HG02938 (cell line): ENCODE data around the gene CDKN2A.

Source experiments
- ATAC-seq: cut with Tn5 transposase; IDR thresholded peaks from one replicate; pipeline ENCODE4 v1.9.1; 2021; ENCODE audit warnings: mild to moderate bottlenecking, moderate library complexity; ENCODE audit not compliant: unreplicated experiment

The CDKN2A gene

DNA sequence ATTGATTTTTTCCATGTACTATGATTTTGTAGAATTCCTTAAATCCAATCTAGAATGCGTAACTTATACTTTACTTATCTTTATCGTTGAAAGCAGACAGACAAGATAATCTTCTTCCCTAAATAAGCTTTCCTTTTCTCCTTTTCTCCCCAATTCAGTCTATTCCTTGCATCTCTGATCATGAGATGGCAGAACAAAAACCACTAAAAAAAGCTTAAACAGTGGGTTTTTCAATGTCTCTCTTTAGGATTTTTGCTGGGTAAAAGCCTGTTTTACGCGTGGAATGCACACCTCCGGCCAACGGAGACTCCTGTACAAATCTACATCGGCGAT is 14.2 kb upstream of the CDKN2A start:
- no peak for ATAC-seq

DNA sequence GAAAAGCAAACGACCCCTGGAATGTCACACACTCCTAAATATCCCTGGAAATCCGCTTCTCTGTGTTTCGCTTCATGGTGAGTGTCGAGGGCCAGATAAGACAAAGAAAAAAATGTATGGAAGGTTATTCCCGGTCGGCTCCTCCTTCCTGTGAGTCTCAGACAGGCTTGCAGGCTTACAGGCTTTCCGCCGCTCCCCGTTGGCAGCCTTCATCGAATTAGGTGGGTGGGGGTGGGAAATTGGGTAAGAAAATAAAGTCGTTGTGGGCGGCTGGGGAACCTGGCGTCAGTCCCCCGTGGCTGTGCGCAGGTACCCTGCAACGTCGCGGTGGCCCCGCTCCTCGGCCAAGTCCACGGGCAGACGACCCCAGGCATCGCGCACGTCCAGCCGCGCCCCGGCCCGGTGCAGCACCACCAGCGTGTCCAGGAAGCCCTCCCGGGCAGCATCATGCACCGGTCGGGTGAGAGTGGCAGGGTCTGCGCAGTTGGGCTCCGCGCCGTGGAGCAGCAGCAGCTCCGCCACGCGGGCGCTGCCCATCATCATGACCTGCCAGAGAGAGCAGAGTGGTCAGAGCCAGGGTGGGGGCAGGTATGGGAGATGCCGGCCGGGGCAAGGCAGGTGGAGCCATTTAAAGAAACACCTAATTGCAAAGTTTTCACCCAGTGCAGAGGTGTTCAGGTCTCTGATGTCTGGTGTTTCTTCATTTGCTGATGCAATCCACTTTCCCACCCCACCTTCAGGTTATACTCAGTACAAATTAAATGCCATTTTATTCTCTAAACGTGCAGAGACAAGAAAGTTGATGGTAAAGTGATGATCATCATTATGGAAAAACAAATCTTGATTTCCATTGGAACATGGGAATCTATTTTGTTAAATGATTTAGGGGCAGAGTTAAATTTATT is 11.8 kb upstream of the CDKN2A start:
- ATAC-seq: no peak

DNA sequence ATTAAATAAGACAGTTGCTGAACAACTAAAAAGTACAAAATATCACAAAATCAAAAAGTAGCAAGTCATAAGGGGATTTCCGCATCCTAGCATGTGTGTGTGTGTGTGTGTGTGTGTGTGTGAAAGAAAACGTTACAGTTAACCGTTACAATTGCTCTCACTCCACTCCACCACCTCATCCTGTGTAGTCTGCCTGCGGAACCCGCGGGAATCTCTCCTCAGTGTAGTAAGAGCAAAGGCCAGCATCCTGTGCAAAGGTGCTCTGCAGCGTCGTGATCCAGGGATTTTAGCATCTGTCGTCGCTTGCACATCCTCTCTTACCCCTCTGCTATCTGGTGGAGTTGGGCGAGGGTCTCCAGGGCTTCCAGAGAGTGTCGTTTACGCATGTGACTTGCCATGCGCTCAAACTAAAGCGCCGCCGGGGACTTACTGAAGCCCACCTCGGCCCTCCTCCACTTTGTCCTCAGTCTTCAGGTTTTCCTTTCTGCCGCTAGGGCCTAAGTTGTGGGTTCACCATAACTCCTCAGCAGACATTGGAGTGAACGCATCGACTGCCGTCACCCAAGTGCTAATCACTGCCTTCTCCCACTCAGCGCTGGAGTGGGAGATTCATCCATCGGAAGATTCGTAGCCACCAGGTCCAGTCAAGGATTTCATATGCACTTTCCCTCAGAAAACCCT is 11.0 kb upstream of the CDKN2A start:
- ATAC-seq: no peak

DNA sequence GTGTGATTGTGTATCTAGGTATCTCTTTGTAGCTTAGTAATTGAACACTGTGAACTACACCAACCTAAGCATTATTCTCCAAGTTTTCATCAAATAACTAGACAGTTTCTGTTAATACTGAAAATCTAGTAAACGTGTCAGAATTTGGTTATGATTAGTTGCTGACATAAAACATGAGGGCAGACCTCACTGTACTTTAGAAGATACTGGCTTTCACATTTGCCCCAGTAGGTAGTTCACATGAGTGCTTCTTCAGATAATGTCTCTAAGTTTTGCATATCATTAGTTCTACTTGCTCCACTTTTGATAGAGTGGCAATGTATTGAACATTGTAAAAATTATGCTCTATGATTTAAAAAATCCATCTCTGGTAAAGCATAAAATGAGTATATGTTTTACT is 7.8 kb upstream of the CDKN2A start:
- no peak for ATAC-seq

DNA sequence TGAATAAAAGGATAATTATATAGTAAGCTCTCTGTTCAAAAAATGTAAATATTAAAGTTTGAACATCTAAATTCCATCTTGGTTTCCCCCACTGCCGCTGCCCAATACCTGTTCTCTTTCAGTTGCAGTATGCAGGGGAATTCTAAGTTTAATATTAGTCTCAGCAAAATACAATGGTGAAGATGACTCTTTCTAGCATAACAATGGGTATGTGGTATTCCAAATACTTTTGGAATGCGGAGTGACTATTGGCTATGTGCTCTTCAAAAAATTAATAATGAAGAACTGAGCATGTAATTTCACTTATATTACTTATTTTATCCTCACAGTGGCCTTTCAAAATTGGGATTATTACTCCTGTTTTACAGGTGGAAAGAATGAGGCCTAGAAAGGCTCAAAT is 3.8 kb upstream of the CDKN2A start:
- ATAC-seq: no peak

DNA sequence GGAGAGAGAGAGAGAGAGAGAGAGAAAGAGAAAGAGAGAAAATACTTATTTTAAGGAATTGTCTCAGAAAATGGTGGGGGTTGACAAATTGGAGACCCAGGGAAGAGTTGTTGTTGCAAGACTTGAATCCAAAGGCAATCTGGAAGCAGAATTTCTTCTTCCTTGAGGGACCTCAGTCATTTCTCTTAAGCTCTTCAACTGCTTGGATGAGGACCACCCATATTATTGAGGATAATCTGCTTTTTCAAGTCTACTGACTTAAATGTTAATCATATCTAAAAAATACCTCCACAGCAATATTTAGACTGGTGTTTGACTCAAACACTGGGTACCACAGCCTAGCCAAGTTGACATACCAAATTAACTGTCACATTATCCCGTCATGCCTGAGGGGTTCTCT is 3.3 kb upstream of the CDKN2A start:
- ATAC-seq: no peak

DNA sequence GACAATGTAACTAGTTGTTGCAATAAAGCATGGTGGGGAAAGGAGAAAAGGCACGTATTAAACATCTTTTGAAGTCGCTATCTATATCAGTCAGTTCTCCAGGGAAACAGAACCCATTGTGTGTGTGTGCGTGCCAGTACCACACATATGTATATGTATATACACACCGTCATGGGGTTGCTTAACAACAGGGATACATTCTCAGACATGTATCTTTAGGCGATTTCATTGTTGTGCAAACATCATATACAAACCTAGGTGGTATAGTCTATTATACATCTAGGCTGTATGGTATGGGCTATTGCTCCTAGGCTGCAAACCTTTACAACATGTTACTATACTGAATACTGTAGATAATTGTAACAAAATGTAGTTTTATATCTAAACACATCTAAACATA is 2.7 kb upstream of the CDKN2A start:
- no peak for ATAC-seq

DNA sequence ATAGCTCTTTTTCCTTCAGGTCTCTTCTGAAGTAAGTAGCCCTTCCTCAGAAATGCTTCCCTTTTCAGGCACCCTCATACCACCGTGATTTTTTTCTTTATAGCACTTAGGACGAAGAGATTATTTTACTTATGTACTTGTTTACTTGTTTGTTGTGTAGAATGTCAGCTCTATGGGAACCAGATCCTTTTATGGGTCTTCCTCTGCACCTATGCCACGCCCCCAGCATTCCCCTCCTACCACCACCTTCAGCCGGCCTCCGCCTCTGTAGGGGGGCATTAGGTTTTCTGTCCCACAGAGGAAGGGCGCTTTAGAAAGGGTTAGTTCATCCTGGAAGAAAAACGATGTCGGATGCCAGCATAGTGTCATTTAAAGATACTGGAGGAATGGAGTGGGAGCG is 2.2 kb upstream of the CDKN2A start:
- no peak for ATAC-seq

DNA sequence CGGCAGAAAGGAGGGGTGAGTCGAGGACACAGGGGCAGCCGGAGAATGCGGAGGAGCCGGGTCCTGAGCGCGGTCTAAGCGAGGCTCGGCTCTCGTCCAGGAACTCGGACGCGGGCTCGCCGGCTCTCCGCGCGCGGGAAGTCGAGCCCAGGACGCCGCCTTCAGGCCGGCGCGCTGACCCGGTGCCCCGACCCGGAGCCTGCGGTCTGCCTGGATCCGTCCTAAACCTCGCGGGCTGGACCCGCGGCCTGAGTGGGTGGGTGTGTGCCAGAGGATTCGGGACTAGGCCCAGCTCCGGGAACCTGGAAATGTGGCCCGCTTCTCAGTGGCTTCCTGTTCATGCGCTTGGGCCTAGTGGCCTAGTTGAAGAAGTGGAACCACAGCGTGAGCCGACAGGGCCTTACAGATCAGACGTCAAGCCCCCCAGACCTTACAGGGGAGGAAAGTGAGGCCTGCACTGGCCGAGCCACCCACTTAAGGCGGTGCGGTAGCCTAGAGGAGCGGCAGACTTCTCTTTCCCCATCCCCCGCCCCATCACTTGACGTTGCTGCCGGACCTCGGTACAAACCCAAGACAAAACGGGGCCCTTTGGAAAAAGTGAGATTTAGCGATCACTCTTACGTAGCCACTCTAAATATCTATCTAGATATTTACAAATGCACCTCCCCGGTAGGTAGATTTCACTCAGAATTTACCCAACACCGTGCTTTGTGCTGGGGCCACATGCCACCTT is 1.6 kb upstream of the CDKN2A start:
- ATAC-seq: no peak

DNA sequence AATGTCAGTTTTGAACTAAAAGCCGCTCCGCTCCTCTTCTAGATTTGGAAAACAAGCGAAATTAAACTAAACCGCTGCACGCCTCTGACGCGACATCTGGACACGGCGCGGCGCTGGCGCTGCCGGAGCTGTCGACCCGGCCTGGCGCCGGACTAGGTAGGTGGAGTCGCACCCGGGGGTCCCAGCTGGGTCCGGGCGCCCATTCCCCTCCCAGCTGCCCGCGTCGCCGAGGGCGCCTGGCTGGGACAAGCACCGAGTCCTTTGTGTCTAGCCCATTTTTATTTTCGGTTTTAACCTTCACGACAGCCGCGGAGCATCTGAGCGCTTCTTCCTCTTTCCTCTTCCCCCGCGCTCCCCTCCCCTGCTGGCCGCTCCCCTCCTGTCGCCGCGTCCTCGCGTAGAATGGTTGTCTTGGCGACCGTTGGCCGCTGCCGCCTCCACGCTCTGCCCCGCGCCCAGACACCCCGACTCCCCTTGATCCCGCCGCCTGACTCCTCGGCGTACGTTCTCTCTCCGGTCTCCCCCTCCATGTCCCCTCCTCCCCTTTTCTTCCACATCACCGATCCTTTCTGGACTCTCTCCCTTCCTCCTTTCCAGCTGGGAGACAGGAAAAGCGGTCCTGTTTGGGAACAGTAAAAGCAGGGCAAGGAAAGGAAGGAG is 944 bp upstream of the CDKN2A start:
- peak; percentile 77 for ATAC-seq

DNA sequence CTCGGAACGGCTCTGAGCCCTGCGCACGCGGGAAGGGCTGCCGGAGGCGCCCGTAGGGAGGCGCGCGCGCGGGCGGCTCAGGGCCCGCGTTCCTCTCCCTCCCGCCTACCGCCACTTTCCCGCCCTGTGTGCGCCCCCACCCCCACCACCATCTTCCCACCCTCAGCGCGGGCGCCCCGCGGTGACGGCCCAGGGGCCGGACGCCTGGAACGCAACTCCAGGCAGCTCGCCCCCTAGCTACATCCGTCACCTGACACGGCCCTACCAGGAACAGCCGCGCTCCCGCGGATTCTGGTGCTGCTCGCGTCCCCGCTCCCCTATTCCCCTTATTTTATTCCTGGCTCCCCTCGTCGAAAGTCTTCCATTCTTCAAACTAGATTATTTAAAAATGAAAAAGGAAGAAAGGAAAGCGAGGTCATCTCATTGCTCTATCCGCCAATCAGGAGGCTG is 389 bp upstream of the CDKN2A start, which contains the start of gene CDKN2B-AS1:
TSS of gene CDKN2B-AS1 (plus strand) at position 236 of the 450 bp plus-strand sequence.
- ATAC-seq: peak; percentile 36

DNA sequence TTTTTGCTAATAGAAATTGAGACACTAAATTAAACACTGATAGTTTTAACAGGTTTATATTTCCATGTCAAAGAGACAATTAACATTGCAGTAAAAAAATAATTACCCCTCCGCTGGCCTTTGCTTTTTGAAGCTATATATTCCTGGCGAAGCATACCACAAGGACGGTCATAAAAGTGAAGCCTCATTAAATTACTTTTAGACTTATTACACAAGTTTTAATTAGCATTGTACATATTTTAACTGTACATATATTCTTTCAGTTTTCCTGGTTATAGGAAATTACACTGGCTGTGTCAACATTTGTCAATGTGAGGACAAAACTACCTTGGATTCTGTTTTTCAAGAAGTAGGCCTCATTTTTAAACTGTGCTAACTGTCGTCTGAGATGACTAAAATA is 1.2 kb downstream of the CDKN2A start:
- ATAC-seq: no peak

DNA sequence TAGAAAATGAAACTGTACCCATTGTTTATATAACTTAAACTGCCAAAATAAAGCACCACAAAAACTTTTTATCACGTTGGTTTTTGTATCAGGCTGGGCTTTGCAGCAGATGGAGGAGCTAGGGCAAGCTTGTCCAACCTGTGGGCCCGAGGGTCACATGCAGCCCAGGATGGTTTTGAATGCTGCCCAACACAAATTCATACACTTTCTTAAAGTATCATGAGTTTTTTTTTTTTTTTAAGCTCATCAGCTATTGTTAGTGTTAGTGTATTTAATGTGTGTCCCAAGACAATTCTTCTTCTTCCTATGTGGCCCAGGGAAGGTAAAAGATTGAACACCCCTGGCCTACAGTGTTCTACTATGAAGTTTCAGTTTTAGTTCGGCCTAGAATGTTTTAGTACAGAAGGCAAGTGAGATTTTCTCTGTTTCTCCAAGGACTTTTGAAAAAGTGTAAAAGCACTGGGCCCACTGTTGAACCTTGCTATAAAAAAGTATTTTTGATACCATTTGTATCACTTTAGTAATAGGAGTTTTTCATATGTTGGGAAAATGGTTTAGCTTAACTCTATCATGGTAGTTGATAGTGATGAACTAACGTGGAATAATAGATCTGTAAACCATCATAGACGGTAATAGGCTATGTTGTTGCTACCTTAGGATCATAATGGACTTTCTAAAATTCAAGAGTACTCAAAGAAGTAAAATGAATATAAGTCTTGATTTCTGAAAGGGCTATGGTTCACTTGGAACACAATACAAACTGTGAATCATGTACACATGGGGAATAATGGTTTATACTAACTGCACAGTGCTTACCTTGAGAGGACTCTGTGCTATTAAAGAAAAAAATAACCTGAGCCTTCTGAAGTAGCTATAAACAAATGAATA is 2.9 kb downstream of the CDKN2A start:
- no peak for ATAC-seq

DNA sequence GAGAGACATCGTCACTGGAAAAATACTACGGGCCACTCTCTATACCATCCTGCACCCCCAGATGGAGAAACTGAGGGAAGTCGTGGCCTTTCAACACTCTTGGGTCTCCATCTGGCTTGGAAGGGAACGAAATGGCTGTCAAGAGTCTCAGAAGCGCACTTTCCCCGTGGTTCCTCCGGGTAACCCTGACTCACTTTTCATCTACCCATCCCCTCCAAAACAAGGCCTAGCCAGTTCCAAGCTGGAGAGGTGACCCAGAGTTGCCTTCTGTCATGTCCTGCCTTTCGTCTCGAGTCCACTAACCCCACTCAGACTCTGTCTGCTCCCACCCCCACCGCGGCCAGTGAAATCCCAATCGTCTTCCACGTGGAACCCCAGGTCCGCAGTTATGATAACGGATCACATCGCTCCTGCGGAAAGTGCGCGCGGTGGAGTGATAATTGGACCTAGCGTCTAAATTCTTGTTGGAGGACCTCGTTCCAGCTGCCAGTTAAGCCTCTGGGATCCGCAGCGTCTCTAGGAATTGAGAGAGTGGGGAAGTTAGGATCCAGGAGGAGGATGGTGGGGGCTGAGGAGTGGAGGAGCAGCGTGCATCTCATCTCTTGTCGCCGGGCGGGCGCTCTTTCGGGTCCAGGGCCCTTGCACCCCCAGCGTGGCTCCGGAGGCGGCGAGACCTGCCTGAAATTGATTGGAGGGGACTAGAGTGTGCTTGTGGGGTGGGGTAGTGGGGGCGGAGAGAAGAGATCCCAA is 4.6 kb downstream of the CDKN2A start:
- ATAC-seq: no peak

DNA sequence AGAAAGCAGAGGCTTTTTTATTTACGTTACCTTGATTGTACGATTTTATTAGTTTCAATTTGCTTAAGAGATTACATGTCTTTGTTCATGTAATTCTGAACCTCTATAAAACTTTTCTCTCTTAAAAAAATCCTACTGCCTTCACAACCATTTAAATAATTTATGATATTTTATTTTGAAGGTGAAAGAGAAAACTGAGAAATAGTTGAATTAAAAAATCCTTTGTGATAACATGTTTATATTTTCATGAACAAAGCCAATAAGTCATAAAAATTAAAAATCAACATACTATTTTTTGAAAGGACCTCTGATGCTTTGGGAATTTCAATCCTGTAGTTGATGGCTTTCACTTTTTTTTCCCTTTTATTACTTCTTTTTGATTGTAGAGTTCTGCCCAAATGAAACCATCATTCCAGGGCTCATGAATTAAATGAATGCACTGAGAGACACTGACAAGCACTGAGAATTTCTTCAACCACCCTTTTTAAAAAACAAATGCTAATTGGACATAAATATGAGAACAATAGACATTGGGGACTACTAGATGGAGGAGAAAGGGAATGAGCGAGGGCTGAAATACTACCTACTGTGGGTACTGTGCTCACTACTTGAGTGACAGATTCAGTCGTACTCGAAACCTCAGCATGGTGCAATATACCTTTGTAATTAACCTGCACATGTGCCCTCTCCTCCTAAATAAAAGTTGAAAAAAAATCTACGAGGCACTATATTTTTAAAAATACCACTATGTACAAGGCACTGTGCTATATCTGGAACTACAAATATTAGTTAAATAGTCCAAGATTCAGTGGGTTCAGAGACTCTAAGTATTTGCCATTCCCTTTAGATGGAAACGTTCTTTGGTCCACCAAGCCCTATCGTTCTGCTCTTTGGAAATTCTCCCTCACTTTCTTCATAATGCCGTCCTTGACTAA is 5.9 kb downstream of the CDKN2A start:
- no peak for ATAC-seq

DNA sequence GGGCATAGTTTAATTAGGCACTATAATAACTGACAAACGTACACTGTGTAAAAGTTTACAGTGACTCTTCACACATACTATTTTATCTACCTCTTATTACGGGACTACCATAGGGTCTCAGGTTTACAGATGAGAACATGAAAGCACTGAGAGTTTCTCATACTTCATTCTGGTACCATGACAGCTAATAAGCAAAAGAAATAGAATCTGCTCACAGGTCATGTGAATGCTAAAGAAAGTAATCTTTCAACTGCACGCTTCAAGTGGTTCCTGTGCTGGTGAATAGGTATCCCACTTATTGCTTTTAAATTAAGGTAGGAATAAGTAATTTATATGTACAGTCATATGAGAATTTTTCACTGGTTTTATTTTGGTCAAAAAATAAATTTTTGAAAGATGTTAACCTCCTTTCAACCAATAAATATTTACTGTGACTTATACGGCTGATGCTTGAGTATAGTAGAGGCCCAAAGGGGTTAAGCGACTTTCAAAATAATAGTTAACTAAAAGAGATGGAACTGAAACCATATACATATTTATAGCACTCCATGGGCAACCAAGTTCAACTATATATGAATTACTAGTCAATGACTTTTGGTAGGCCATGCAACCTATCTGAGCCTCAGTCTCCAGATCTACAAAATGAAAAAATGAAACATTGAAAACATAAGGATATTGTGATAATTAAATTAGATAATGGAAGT is 8.1 kb downstream of the CDKN2A start:
- peak; percentile 80 for ATAC-seq

DNA sequence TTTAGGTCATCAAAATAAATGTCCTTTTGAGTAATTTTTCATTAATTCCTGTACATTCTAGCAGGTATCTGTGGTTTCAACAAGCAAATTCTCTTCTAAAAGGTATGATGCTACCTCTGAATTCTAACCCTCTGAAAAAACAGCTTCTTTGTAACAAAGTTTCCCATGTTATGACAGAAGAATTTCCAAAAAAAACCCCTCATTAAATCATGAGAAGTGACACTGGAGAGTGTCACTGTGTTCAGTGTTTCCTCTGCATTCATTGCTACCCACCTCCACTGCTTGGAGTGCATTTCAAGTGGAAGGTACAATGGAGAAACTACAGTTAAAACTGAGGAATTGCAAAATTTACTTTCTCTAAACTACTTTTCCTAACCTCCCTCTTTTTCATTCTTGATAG is 10.1 kb downstream of the CDKN2A start:
- no peak for ATAC-seq

DNA sequence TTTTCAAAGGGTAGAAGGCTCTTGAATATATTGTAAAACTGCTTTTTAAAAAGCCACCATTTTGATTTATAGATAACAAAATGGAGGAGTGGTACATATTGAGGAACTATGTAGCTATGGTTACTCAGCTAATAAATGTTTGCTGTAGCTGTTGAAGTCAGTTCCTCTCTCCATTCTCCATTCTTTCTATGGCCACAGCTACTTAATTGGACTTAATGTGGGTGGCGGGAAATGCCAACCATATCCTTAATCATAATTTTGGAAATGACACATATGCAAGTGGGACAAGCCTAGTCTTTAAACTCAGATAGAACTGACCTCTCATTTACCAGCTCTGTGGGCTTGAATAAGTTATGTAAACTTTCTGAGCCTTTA is 10.6 kb downstream of the CDKN2A start:
- ATAC-seq: no peak
